ENCODE results near the gene SLC9A9. TPM values are rescaled to one million over a fixed set of nuclear protein-coding genes. Genes with fewer than 3 reads are reported as not detected.

Gene SLC9A9
- total RNA-seq, 4 donors from 2014 or later = 7.8 to 19.6 (median 13.4) TPM

- no peak overlapping the region for H3K4me3 ChIP-seq (replicated peaks in 1 of 3)
- no peaks in the 10 kb centered on the region for H3K9me3 ChIP-seq
- H3K27me3 ChIP-seq = no peaks in the 10 kb centered on the region
- peak; percentile 90 to 93 for DNase-seq
- no peaks in the 10 kb centered on the region for H3K4me1 ChIP-seq
- H3K36me3 ChIP-seq = no peaks in the 10 kb centered on the region
- TF ChIP-seq POLR2A (IDR thresholded peaks at IDR 0.05) (no peak), CTCF (IDR thresholded peaks at IDR 0.05) (peak in 1 of 6 experiments; percentile 9)
- 10 to 65% methylated on average over 3 to 4 of the region's 4 CpGs for WGBS, 2 donors
- intact Hi-C loops (cut with DNase I) = no loop called here
- H3K27ac ChIP-seq = no peak overlapping the region
Measured at GRCh38 chr3:143634991-143635390, 213.3 kb downstream of the SLC9A9 start.

- H3K36me3 ChIP-seq = no peaks in the 10 kb centered on the region
- TF ChIP-seq CTCF (IDR thresholded peaks at IDR 0.05) (no peak), POLR2A (IDR thresholded peaks at IDR 0.05) (no peak)
- intact Hi-C loops (cut with DNase I) = no loop called here
- no peaks in the 10 kb centered on the region for H3K9me3 ChIP-seq
- no peak for DNase-seq
- no peak overlapping the region for H3K27ac ChIP-seq
- H3K4me1 ChIP-seq = no peaks in the 10 kb centered on the region
- H3K27me3 ChIP-seq = no peaks in the 10 kb centered on the region
- no peak overlapping the region for H3K4me3 ChIP-seq (replicated peaks in 1 of 3)
Measured at GRCh38 chr3:143634427-143634826, 213.8 kb downstream of the SLC9A9 start.

GRCh38 chr3:143633816-143634215, 214.5 kb downstream of the SLC9A9 start:
- no peaks in the 10 kb centered on the region for H3K9me3 ChIP-seq
- H3K4me3 ChIP-seq (replicated peaks in 1 of 3) = no peak overlapping the region
- no peak overlapping the region for H3K27ac ChIP-seq
- DNase-seq = no peak
- WGBS, 2 donors = 93 to 95% methylated on average over 3 of the region's 3 CpGs
- no peak for TF ChIP-seq POLR2A (IDR thresholded peaks at IDR 0.05)
- no peak for TF ChIP-seq CTCF (IDR thresholded peaks at IDR 0.05)
- intact Hi-C loops (cut with DNase I) = no loop called here
- no peaks in the 10 kb centered on the region for H3K4me1 ChIP-seq
- H3K36me3 ChIP-seq = no peaks in the 10 kb centered on the region
- no peaks in the 10 kb centered on the region for H3K27me3 ChIP-seq

- no peak overlapping the region for H3K4me3 ChIP-seq (replicated peaks in 1 of 3)
- H3K27me3 ChIP-seq = no peaks in the 10 kb centered on the region
- H3K4me1 ChIP-seq = no peaks in the 10 kb centered on the region
- TF ChIP-seq CTCF (IDR thresholded peaks at IDR 0.05) (no peak), POLR2A (IDR thresholded peaks at IDR 0.05) (no peak)
- H3K36me3 ChIP-seq = no peaks in the 10 kb centered on the region
- intact Hi-C loops (cut with DNase I) = no loop called here
- H3K9me3 ChIP-seq = no peaks in the 10 kb centered on the region
- H3K27ac ChIP-seq = no peak overlapping the region
- DNase-seq = no peak
Measured at GRCh38 chr3:143629726-143630125, 218.5 kb downstream of the SLC9A9 start.

DNA sequence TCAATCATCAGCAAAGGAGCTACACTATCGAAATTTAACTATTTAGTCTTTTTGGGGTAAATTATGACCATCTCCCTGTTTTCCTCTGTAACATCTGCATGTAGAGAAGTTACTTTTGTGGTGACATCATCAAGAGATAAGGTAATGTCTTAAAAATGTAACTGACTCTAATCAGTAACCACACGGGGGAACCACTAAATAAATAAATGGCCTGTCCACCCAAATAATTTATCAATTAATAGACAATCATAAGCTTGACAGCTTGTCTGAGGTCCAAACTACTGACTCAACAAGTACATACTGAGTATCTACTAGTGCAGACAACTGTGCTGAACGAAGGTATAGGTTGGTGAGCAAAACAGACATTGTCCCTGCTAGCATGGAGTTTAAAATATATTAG, 219.3 kb downstream of the SLC9A9 start:
- no peaks in the 10 kb centered on the region for H3K27me3 ChIP-seq
- H3K9me3 ChIP-seq = no peaks in the 10 kb centered on the region
- intact Hi-C loops (cut with DNase I) = no loop called here
- 88 to 89% methylated on average over 3 of the region's 3 CpGs for WGBS, 2 donors
- TF ChIP-seq CTCF (IDR thresholded peaks at IDR 0.05) (no peak), POLR2A (IDR thresholded peaks at IDR 0.05) (no peak)
- no peak overlapping the region for H3K4me3 ChIP-seq (replicated peaks in 1 of 3)
- no peaks in the 10 kb centered on the region for H3K36me3 ChIP-seq
- DNase-seq = no peak
- H3K4me1 ChIP-seq = no peaks in the 10 kb centered on the region
- H3K27ac ChIP-seq = no peak overlapping the region

Measured in thyroid gland (tissue), 4 donors.